Esophagus squamous epithelium (tissue), 4 donors: ENCODE results near the gene ARSJ.

Experiments
- CTCF ChIP-seq, 6 experiments: fragments of 450-650 bp in 4 of 6; fragments of 200-600 bp in 2 of 6; sonication (generic) in 2 of 6; IDR thresholded peaks; one replicate each; pipeline ENCODE4 v1.5.1; 2016 to 2019; ENCODE audit warnings: antibody characterized with exemption in 6 of 6, mild to moderate bottlenecking in 4 of 6, moderate library complexity in 4 of 6
- POLR2A ChIP-seq, 4 donors: fragments of 450-650 bp; IDR thresholded peaks; one replicate each; pipeline ENCODE4 v1.6.1; 2017; ENCODE audit warnings: antibody characterized with exemption in 4 of 4, mild to moderate bottlenecking in 4 of 4, moderate library complexity in 3 of 4

GRCh38 chr4:113982181-113982580 lies 2.7 kb upstream of the ARSJ start:
- no peak for TF ChIP-seq CTCF (IDR thresholded peaks at IDR 0.05)
- no peak for TF ChIP-seq POLR2A (IDR thresholded peaks at IDR 0.05)
